HG03520 (cell line): ENCODE data around the gene GPR176.

ENCODE experiments used
- ATAC-seq: cut with Tn5 transposase; IDR thresholded peaks from one replicate; pipeline ENCODE4 v1.9.1; 2021; ENCODE audit warnings: mild to moderate bottlenecking, moderate library complexity; ENCODE audit not compliant: unreplicated experiment

GPR176 gene

GRCh38 chr15:39860200-39860599 is 59.9 kb downstream of the GPR176 start:
- ATAC-seq, result no peak

- ATAC-seq, result no peak
These were observed 60.4 kb downstream of the GPR176 start for GRCh38 chr15:39859636-39860035.

GRCh38 chr15:39857132-39857531 is 62.9 kb downstream of the GPR176 start:
- ATAC-seq, result no peak

GRCh38 chr15:39856357-39856756 is 63.7 kb downstream of the GPR176 start:
- no peak for ATAC-seq

- ATAC-seq, result no peak
These were observed 64.7 kb downstream of the GPR176 start for GRCh38 chr15:39855400-39855799.

- no peak for ATAC-seq
These were observed 65.9 kb downstream of the GPR176 start for GRCh38 chr15:39854161-39854560.

GRCh38 chr15:39852250-39852649 is 67.8 kb downstream of the GPR176 start:
- ATAC-seq, result no peak

- ATAC-seq, result no peak
These were observed 68.5 kb downstream of the GPR176 start for GRCh38 chr15:39851500-39852092.

GRCh38 chr15:39850436-39850835 is 69.6 kb downstream of the GPR176 start:
- no peak for ATAC-seq

GRCh38 chr15:39846108-39846507 is 74.0 kb downstream of the GPR176 start:
- ATAC-seq, result no peak

GRCh38 chr15:39845582-39845981 is 74.5 kb downstream of the GPR176 start:
- no peak for ATAC-seq

- ATAC-seq, result no peak
These were observed 76.5 kb downstream of the GPR176 start for GRCh38 chr15:39843565-39843964.

- no peak for ATAC-seq
These were observed 82.6 kb downstream of the GPR176 start for GRCh38 chr15:39837454-39837853.

GRCh38 chr15:39835550-39835949 is 84.5 kb downstream of the GPR176 start:
- no peak for ATAC-seq

GRCh38 chr15:39834256-39834655 is 85.8 kb downstream of the GPR176 start:
- ATAC-seq, result no peak

- ATAC-seq, result no peak
These were observed 86.5 kb downstream of the GPR176 start for GRCh38 chr15:39833515-39833981.

GRCh38 chr15:39830166-39830565 is 89.9 kb downstream of the GPR176 start:
- no peak for ATAC-seq

- ATAC-seq, result no peak
These were observed 91.6 kb downstream of the GPR176 start for GRCh38 chr15:39828374-39828931.

- ATAC-seq, result no peak
These were observed 93.1 kb downstream of the GPR176 start for GRCh38 chr15:39826975-39827374.

GRCh38 chr15:39823634-39824033 is 96.4 kb downstream of the GPR176 start:
- no peak for ATAC-seq

GRCh38 chr15:39820050-39820602 is 99.9 kb downstream of the GPR176 start:
- ATAC-seq, result no peak

- ATAC-seq, result no peak
These were observed 100.5 kb downstream of the GPR176 start for GRCh38 chr15:39819533-39819932.

- no peak for ATAC-seq
These were observed 102.2 kb downstream of the GPR176 start for GRCh38 chr15:39817892-39818291.
